GM21423 (cell line): ENCODE results near the gene SLC25A18.

Experiments used
- ATAC-seq: cut with Tn5 transposase; IDR thresholded peaks from one replicate; pipeline ENCODE4 v1.9.1; 2021; ENCODE audit warnings: mild to moderate bottlenecking, moderate library complexity; ENCODE audit not compliant: unreplicated experiment

Gene SLC25A18

DNA sequence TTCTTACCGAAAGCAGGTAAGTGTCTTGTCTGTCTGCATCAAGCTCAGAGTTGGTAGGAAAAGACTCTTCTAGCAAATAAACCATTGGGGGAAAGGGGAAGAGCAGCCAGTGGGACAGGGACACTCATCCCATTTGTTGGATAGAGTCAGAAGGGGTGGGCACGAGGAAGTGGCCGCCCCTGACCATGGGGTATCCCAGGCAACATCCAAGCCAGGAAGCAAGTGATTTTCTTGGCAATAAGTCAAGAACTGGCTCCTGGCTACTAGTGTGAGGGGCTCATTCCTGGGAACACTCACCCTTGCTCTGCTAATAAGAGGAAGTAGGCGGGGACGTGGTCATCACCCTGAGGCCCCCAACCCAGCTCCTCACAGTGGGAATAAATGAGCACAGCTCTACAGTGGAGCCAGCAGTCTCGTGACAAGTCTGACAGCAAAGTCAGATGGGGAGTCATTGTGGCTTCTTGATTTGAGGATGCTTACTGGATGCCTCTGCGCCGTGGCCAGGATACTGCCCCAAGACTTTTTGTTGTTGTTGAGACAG lies 6.7 kb downstream of the SLC25A18 start:
- ATAC-seq: no peak

GRCh38 chr22:17570851-17571631 lies 7.7 kb downstream of the SLC25A18 start:
- ATAC-seq: no peak

DNA sequence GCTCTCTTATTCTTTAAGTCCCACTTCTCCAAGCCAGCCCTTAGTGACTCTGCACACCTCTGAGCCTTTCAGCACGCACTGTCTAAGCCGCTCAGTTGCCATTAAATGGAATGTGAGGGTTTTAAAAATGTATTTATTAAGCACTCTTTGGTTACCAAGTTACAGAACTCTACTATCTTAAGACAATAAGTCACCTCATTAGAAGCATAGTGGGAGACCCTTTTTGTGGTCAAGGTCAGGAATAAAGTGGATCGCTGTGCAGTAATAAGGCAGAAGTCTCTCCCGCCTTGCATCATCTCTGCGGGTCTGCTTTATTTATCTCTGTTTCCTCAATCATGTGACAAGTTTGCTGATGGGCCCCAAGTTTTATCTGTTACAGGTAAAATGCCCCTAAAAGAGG lies 11.9 kb downstream of the SLC25A18 start:
- no peak for ATAC-seq

GRCh38 chr22:17575681-17576080 lies 12.4 kb downstream of the SLC25A18 start:
- no peak for ATAC-seq

GRCh38 chr22:17576470-17576869 lies 13.2 kb downstream of the SLC25A18 start:
- ATAC-seq: no peak

DNA sequence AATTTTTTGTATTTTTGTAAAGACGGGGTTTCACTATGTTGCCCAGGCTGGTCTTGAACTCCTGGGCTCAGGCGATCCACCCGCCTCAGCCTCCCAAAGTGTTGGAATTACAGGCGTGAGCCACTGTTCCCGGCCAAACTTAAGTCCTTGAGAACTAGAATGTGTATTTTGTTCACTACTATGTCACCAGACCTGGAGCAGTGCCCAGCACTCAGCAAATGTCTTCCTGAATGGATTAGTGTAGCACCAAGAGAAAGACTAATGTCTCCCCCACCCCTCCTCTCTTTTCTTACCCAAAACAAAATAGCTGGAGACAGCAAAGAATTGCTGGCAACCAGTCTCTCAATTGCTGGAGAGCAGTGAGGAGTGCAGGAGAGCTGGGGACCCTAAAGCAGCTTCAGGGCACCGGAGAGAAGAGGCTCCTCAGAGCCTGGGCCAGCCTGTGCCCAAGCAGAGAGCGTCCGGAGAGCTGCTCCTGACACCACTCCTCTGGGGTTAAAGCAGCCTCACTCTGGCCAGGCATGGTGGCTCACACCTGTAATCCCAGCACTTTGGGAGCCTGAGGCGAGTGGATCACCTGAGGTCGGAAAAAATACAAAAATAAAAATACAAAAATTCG lies 14.9 kb downstream of the SLC25A18 start:
- no peak for ATAC-seq

DNA sequence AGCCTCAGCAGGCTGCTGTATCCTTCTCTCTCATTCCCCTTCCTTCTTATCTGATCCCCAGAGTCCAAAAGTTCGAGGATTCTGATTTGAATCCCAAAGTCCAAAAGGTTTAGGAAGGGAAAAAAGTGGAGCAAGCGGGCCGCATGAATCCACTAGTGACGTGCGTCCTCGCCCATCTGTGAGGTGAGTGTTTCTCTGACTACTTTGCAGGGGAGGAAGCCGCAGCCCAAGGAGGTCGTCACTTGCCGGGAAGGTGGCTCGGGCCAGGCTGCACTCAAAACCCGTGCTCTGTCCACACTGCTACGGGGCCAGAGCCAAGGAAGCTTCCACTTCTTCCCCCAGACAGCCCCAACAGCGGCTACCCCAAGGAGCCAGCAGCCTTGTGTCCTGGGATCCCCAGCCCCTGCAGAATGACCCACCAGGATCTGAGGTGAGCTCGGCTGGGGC lies 16.3 kb downstream of the SLC25A18 start:
- ATAC-seq: no peak

DNA sequence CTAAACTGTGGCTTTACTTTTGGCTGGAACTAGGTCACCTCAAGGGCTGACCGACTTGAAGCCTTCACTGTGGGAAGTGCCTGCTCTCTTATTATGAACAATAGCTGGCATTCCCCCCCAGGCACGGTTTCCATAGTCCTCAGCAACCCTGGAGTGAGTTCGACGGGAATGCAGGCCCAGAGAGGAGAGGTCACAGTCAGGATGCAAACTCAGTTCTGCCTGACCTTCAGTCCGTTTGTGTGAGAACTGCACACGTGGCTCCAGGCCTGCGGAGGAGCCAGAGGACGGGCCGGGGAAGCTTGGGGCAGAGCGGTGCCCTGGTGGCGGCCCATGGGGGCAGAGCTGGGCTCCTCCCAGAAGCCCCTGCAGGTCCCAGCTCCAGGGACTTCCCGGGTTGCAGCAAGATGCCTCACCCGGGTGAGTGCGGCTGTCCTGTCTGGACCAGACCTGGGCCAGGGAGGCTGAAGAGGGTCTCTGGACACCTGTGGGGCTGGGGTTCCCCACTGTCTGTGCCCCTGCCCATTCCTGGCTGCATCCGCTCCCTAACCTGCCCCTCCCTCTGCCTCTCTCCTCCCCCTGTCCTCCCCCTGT lies 17.2 kb downstream of the SLC25A18 start:
- ATAC-seq: no peak

GRCh38 chr22:17581056-17581455 lies 17.8 kb downstream of the SLC25A18 start:
- no peak for ATAC-seq

DNA sequence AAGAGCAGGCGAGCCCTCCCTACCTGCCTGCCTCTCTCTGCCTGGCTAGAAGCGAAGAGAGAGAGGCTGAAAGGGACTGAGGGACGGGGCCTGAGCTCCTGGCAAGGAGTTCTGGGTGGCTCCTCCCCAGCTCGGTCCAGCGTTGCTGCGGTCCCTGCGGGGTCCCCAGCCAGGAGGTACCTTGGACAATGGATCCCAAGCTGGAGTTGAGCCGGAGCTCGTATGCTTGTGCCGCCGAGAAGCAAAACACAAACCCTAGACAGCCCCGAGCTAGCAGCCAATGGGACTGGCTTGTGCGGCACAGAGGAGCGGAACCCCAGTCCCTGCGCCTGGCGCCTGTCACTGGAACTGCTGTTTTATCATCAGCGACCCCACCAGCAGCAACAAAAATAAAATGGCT lies 18.3 kb downstream of the SLC25A18 start:
- no peak for ATAC-seq

DNA sequence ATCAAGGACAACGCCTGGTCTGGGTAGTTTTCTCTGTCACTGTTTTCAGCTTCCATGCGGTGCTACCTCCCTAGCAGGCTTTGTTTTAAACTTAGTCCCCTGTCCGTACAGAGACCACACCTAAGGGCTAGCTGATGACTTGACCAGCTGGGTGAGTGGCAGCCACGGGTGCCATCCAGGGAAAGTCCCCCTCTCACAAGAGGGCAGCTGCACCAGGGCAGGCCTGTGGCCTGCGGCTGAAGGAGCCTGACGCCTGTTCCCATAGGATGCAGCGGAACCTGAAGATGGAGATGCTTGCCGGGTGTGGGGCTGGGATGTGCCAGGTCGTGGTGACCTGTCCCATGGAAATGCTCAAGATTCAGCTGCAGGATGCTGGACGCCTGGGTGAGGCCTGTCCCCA lies 19.9 kb downstream of the SLC25A18 start:
- ATAC-seq: no peak

DNA sequence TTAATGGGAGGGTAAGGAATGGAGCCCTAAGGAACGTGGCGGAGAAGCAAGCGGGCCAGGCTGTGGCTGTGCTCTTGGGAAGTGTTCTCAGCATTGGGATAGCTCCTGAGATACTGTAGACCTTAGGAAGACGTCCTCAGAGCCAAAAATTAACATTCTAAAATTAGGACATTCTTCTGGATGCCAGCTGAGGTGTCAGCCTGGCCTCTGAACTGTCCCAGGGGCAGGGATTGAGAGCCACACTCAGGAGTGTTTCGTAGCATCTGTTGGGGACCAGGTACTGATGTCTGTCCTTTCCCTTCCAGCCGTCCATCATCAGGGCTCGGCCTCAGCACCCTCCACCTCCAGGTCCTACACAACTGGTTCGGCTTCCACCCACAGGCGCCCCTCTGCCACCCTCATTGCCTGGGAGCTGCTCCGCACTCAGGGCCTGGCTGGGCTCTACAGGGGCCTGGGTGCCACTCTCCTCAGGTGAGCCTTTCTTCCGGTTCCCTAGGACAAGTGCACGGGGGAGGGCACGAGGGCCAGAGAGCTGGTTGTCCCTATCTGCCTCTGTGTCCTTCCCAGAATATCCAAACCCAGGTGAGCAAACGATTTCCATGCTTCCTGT lies 23.6 kb downstream of the SLC25A18 start:
- ATAC-seq: no peak

DNA sequence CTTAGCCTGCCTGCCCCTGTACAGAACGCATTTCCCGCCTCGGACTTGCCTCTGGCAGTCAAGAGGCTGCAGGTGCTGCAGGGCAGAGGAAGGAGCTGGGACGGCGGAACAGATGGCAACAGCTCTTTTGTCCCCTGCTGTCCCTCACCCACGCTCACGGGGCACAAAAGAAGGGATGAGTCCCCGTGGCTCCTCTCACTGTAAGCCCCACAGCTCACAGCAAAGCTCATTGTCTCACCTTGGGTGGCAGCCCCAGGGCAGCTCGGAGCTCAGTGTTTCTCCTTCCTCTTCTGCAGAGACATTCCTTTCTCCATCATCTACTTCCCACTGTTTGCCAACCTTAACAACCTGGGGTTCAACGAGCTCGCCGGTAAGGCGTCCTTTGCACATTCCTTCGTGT lies 24.3 kb downstream of the SLC25A18 start:
- no peak for ATAC-seq

DNA sequence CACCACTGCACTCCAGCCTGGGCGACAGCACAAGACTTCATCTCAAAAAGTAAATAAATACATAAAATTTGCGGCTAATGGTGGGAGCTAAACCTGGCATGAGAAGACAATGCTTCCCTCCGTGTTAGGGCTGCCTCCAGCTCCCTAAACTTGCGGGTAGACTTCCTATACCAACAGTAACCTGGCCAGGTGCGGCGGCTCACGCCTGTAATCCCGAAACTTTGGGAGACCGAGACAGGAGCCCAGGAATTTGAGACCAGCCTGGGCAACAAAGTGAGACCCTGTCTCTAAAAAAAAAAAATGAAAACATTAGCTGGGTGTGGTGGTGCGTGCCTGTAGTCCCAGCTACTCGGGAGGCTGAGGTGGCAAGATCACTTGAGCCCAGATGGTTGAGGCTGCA lies 25.3 kb downstream of the SLC25A18 start:
- ATAC-seq: no peak

GRCh38 chr22:17589810-17590375 lies 26.6 kb downstream of the SLC25A18 start:
- no peak for ATAC-seq

- no peak for ATAC-seq
Observed at GRCh38 chr22:17590586-17590985, 27.3 kb downstream of the SLC25A18 start.

- no peak for ATAC-seq
Observed at GRCh38 chr22:17592201-17592600, 28.9 kb downstream of the SLC25A18 start.

DNA sequence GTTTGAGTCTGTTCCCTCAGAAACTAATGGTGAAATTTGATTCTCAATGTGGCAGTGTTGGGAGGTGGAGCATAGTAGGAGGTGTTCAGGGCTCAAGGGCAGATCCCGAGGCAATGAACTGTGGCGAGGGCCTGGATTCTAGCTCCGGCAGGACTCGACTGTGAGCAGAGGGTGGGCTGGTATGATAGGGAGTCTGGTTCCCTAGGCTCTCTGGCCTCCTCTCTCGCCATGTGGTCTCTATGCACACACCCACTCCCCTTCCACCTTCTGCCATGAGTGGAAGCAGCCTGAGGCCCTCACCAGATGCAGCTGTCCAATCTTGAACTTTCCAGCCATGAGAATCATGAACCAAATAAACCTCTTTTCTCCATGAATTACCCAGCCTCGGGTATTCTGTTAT lies 32.9 kb downstream of the SLC25A18 start:
- no peak for ATAC-seq

- no peak for ATAC-seq
Observed at GRCh38 chr22:17597217-17597616, 33.9 kb downstream of the SLC25A18 start.

GRCh38 chr22:17598318-17598717 lies 35.0 kb downstream of the SLC25A18 start:
- ATAC-seq: no peak

DNA sequence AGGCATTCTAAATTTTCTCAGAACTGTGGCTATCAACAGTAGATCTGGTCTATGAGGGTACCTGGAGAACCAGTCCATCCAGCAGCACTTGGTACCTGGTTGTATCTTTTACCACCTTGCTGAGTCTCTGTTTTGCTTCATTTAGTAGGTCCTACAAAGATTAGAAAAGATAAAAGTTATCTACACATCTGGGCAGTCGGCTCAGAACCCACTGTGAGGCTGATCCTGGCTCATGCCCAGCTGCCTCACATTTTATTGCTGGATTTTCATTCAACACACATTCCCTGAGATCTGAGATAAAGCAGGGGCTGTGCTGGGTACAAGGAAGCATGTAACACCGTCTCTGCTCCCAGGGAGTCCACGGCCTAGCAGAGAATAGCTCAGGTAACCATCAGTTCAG lies 37.7 kb downstream of the SLC25A18 start:
- ATAC-seq: no peak
